CD4-positive, alpha-beta T cell treated with Interferon gamma for 1 hour (primary cell): Measurements from ENCODE around the gene GTF3A.

Experiments
- DNase-seq: peaks from one replicate; pipeline ENCODE4 v3.0.0-alpha.2; 2020

The GTF3A gene

GRCh38 chr13:27405546-27406134 is 18.8 kb upstream of the GTF3A start:
- DNase-seq = no peak

- peak; percentile 34 for DNase-seq
These were observed 18.1 kb upstream of the GTF3A start for GRCh38 chr13:27406178-27406939.

- no peak for DNase-seq
These were observed 16.3 kb upstream of the GTF3A start for GRCh38 chr13:27408074-27408473.

DNA sequence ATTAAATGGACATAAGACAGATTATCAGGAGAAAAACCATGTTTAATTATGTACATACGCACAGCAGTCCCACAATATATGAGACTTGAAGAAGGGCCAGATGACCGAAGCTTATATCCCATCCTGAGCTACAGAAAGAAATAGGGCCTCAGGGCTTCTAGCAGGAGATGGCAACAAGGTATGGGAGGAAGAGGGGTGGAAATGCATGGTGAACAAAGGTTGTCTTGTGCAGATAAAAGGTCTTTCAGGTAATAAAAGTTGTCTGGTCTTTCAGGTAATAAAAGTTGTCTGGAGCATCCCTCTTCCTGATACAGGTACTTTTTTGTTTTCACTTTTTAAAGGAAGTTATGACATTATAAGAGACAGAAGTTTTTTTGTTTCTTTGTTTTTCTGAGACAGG is 15.4 kb upstream of the GTF3A start:
- DNase-seq = no peak

- DNase-seq = no peak
These were observed 13.1 kb upstream of the GTF3A start for GRCh38 chr13:27411341-27411740.

DNA sequence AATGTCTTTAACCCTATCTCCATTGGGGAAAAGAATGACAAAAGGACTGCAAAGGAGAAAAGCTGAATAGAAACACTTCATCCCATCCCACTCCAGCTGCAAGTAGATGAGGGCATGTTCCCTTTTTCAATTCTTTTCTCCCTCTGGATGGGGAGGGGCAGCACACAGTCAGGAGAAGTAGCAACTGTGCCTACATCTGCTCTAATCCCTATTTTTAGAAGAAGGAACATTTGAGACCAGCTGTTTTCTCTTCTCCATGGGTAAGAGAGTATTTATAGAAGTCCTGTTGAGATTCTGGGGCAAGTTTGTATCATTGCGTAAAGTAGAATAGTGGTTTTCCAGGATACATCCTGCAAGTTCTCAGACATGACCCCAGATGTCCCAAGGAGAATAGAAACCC is 9.3 kb upstream of the GTF3A start:
- no peak for DNase-seq

GRCh38 chr13:27419328-27419727 is 5.1 kb upstream of the GTF3A start:
- no peak for DNase-seq

DNA sequence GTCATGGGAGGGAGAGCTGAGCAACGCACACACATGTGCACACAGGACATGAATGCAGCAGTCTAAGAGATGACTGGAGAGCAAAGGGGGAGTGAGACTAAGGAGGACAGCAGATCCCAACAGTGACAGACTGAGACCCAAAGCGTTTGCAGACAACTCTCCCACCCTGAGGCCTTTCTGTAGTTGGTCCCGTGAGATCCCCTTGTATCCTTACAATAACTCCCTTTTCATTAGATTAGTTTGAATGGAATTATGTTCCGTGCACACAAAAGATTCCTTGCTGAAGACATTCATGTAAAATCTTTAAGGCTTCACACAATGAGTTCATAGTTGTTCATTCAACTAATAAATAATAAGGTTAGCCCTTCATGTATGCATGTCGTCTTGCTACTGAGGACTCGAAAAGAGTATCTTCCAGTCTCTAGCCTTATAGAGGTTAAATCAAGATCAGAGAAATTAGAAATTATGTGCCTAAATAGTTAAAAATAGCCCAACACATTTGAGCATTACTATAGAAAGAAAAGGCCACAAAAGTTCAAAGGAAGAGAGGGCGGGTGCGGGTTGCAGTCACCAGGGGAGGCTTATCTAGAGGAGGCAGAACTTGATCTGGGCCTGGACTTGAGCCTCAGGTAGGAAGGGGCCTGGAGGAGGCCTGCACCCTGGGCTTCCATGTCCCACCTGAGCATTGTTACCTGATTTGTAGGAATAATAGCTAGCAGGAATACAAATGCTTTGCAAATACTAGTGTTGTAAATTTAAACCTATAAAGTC is 3.1 kb upstream of the GTF3A start:
- DNase-seq = no peak

DNA sequence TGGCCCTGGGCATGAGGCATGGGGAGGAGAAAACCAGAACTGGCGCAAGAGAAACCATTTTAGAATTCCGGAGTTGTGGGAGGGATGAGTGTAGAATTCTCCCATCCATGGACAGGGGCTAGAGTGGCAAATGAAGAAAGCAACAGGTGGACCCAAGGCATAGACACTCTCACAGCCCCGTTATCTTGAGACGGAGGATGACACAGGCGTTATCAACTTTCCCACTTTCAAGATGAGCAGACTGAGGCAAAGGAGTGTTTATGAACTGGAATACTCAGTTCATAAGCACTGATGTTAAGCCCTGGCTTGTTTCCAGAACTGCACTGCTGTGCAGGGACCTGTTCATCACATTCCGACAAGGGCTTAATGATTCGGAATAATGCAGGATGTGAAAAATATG is 1.1 kb upstream of the GTF3A start:
- no peak for DNase-seq

DNA sequence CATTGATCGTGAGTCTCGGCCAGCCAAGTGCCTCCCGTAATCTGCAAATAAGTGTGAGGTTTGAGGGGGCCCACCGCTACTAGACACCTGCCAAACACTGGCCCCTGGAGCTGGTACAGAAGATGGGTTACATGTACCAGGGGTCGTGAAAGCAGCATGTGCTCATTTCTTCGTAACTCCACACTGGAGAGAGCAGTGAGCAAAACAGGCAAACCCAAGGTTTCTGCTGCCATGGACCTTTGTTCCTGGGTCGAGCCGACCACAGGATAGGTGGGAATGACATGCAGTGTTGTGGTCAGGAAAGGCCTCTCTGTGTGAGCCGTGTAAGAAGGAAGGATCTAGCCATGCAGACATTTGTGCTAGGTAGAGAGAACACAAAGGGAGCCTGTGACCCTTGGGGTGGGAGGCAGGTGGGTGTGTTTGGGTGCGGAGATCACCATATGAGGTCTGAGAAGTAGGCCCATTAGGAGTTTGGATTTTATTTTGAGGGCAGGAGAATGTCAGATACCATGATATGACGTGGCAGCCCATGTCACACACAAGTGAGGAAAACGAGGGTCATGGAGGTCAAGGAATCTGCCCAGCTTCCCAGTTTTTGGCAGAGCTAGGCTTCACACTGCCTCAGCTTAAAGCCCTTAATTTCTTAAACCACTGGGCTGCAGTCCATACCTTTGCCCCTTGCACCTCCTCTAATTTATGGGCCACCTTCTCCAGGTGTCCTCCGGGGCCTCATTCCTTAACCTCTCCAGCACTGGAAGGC is 919 bp downstream of the GTF3A start:
- DNase-seq = no peak

GRCh38 chr13:27425918-27426630 is 1.7 kb downstream of the GTF3A start:
- peak; percentile 78 for DNase-seq

- DNase-seq = peak; percentile 26
These were observed 3.2 kb downstream of the GTF3A start for GRCh38 chr13:27427641-27428040.

- DNase-seq = no peak
These were observed 3.7 kb downstream of the GTF3A start for GRCh38 chr13:27428160-27428559.

DNA sequence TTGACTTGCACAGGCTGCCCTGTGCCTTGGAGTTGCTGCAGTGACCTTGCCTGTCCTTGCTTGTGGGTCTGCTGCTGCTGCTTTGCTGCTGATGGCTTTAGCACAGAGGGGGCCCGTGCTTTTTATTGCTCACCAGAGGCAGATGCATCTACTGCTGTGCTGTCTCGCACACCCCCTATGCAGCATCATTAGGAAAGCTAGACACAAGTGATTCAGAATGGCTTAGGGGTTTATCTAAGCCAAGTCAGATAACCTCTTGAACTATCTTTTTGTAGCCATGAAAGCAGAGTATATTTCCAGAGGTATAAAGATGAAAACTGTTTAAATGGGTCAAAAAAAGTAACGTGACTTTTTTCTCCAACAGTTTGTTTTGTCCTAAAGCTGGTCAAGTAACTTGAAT is 7.8 kb downstream of the GTF3A start:
- DNase-seq = no peak

- no peak for DNase-seq
These were observed 8.3 kb downstream of the GTF3A start for GRCh38 chr13:27432611-27433210.

DNA sequence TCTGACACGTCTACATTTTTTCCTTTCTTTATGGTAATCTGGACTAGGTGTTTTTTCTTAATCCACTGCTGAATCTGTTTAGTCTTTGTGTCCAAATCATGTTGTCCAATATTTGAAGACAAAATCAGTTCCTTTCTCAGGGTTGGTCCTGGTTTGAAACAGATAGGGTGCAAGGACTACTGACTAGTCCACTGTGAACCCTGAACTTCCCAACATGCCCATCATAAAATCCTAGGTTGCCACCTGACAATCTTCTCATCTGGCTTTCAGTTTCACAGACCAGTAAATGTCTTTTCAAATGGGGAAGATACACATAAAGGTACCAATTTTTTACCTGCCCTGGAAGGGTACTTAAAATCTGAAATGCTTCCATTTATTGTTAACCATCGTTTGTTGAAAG is 12.7 kb downstream of the GTF3A start:
- DNase-seq = no peak

GRCh38 chr13:27440408-27440807 is 16.0 kb downstream of the GTF3A start:
- no peak for DNase-seq

GRCh38 chr13:27442071-27442647 is 17.7 kb downstream of the GTF3A start:
- DNase-seq = no peak

DNA sequence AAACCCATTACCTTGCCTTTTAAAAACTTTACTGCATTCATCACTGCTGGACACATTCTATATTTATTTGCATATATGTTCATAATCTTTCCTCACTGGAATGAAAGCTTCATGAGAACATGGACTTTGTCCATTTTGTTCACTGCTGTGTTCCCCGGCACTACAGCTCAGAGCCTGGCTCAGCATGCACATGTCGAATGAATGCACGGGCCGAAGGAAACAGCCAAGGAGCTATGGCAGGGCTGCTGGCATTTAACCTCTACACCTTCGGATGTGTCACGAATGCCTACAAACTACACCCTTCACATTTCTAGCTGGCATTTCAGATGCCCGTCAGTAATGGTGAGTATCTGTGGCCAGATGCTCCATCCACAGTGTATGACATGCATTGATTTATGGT is 18.4 kb downstream of the GTF3A start:
- no peak for DNase-seq

- peak; percentile 71 for DNase-seq
These were observed 22.7 kb downstream of the GTF3A start for GRCh38 chr13:27446986-27447583.

DNA sequence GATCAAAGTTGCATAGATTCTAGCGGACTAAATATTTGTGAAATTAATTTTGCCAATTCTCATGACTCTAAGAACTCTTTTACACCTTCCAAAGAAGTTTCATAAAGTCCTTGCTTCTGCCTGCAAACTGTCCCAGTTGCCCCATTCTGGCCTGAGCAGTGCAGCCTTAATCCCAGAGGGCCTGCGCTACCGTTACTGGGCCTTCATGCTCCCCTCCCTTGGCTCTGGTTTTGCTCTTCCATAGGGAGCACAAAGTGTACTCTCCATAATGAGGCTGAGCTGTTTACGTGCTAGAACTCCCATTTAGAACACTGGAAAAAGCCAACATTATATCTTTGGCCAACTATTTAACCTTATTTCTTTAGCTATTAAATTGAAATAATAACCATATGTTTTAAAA is 23.9 kb downstream of the GTF3A start:
- DNase-seq = no peak
